ENCODE measurements around the gene LRRC56. TPM values are rescaled to one million over a fixed set of nuclear protein-coding genes. Genes with fewer than 3 reads are reported as not detected.

The LRRC56 gene
- total and polyA plus RNA-seq, 2 of the 13 experiments (the other 11 are each of a cell fraction or from before 2014, with no cell fraction given) = 0.11 to 0.29 TPM

DNA sequence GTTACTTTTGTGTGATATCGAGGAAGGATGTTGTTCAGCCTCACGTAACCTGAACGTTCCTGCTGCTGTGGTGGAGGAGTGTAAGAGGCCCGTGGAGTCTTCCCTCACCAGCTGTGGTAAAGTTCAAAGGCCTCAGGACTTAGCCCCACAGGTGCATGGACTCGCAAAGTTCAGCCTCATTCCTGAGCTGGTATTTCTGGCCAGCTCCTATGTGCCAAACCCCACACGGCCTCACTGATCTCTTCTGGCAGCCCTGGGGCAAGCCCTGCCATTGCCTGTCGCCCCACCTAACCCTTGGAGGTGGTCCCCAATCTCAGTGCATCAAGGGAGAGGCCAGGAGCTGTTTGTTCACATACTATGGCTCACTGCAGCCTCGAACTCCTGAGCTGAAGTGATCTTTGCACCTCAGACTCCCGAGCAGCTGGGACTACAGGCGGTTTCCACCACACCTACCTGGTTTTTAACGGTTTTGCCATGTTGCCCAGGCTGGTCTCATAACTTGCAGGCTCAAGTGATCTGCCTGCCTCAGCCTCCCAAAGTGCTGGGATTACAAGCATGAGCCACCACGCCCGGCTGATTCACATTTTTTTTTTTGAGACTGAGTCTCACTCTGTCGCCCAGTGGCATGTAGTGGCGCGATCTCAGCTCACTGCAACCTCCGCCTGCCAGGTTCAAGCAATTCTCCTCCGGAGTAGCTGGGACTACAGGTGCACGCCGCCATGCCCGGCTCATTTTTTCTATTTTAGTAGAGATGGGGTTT, 41.1 kb downstream of the LRRC56 start:
- peak overlapping the region; percentile 78 to 100 (median 92) for H3K4me3 ChIP-seq (replicated peaks in 1 of 3; ENCODE audit: insufficient read depth in 1 of 3, low read depth in 2 of 3, low read length in 3 of 3)
- DNase-seq (ENCODE audit: low spot score) (no peak), ATAC-seq (no peak), FAIRE-seq (peak; percentile 56)
- H3K9ac ChIP-seq (ENCODE audit: insufficient read depth, low read depth, low read length) = peak overlapping the region; percentile 100; the same call in 1 of the 2 replicates
- ChIA-PET CTCF (ENCODE audit: low intra/inter-chr PET ratio, low total read pairs) (no interaction called here), POLR2A (interaction anchor here (1.3 to 1.6 kb wide), 4 partner anchors 9 to 18 kb away, joined by 3 to 15 read pairs (median 6); partner anchors contain the start of gene LMNTD2)
- no peak overlapping the region for H2AFZ ChIP-seq (ENCODE audit: low read length)
- in situ Hi-C loops (cut with HindIII; ENCODE audit: extremely low pct_ligation_motif_present, low pct_unique_long_range_greater_than_20kb) (no loop called here), intact Hi-C loops (cut with micrococcal nuclease; ENCODE audit: unreplicated experiment) (no loop called here)
- H3K79me2 ChIP-seq (ENCODE audit: insufficient read depth, low read length) = peaks cover 58% of the 10 kb centered on the region
- H3K27ac ChIP-seq (ENCODE audit: extremely low read length, insufficient read depth, low read length) = peak overlapping the region; percentile 80
- H4K20me1 ChIP-seq (ENCODE audit: insufficient read depth, low read length) = peaks cover 43% of the 10 kb centered on the region
- BruUV-seq (replicated peaks) = no TSS peak
- 44% methylated on average over 17 of the region's 21 CpGs for WGBS (ENCODE audit: low lambda C conversion rate)
- H3K4me1 ChIP-seq (ENCODE audit: insufficient read depth, low read length) = peaks cover 48% of the 10 kb centered on the region
- no peaks in the 10 kb centered on the region; a peak in 1 of 5 replicates for H3K27me3 ChIP-seq (ENCODE audit: control insufficient read depth in 1 of 2, insufficient read depth in 2 of 2, low read length in 2 of 2)
- no peaks in the 10 kb centered on the region for H3K9me3 ChIP-seq (ENCODE audit: low read length)
- peak overlapping the region; percentile 94 for H3K4me2 ChIP-seq (ENCODE audit: low read depth, low read length)
- peaks cover 8 to 18% of the 10 kb centered on the region in 2 experiments; a peak in 4 of 5 replicates for H3K36me3 ChIP-seq (replicated peaks in 1 of 2; ENCODE audit: control insufficient read depth in 1 of 2, insufficient read depth in 2 of 2, low read length in 2 of 2)
- TF ChIP-seq ZNF737 (CRISPR knock-in tag; IDR thresholded peaks at IDR 0.05; ENCODE audit: borderline replicate concordance) (no peak), EZH2 (conservative IDR thresholded peaks at IDR 0.05; ENCODE audit: low read depth, low read length) (no peak), ZNF234 (CRISPR knock-in tag; conservative IDR thresholded peaks at IDR 0.05) (no peak), HDAC1 (CRISPR knock-in tag; IDR thresholded peaks at IDR 0.05) (no peak; the same call in 1 of the 2 replicates), RFXAP (CRISPR knock-in tag; IDR thresholded peaks at IDR 0.05; ENCODE audit: borderline replicate concordance) (no peak), HOXA9 (CRISPR knock-in tag; IDR thresholded peaks at IDR 0.05; ENCODE audit: borderline replicate concordance) (no peak), PAF1 (CRISPR knock-in tag; IDR thresholded peaks at IDR 0.05) (no peak), BRD4 (CRISPR knock-in tag; IDR thresholded peaks at IDR 0.05) (no peak), BHLHE40 (IDR thresholded peaks at IDR 0.05; ENCODE audit: low read length) (no peak), HNF4A (CRISPR knock-in tag; IDR thresholded peaks at IDR 0.05) (peak; percentile 85), SAP130 (CRISPR knock-in tag; IDR thresholded peaks at IDR 0.05; ENCODE audit: low read depth) (0 out of 2 replicates have a peak, but pooled peaks have one; percentile 22), SAFB2 (CRISPR knock-in tag; IDR thresholded peaks at IDR 0.05; ENCODE audit: borderline replicate concordance, low read depth) (no peak)
- TF ChIP-seq, protein P1, sequence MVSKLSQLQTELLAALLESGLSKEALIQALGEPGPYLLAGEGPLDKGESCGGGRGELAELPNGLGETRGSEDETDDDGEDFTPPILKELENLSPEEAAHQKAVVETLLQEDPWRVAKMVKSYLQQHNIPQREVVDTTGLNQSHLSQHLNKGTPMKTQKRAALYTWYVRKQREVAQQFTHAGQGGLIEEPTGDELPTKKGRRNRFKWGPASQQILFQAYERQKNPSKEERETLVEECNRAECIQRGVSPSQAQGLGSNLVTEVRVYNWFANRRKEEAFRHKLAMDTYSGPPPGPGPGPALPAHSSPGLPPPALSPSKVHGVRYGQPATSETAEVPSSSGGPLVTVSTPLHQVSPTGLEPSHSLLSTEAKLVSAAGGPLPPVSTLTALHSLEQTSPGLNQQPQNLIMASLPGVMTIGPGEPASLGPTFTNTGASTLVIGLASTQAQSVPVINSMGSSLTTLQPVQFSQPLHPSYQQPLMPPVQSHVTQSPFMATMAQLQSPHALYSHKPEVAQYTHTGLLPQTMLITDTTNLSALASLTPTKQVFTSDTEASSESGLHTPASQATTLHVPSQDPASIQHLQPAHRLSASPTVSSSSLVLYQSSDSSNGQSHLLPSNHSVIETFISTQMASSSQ (IDR thresholded peaks at IDR 0.05; ENCODE audit: low read depth) = no peak
- TF ChIP-seq, protein P1 (CRISPR knock-in tag; IDR thresholded peaks at IDR 0.05; ENCODE audit: borderline replicate concordance) = 0 out of 2 replicates have a peak, but pooled peaks have one; percentile 15
- TF ChIP-seq, protein P2, sequence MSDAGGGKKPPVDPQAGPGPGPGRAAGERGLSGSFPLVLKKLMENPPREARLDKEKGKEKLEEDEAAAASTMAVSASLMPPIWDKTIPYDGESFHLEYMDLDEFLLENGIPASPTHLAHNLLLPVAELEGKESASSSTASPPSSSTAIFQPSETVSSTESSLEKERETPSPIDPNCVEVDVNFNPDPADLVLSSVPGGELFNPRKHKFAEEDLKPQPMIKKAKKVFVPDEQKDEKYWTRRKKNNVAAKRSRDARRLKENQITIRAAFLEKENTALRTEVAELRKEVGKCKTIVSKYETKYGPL (CRISPR knock-in tag; IDR thresholded peaks at IDR 0.05) = no peak
- TF ChIP-seq, protein P3, sequence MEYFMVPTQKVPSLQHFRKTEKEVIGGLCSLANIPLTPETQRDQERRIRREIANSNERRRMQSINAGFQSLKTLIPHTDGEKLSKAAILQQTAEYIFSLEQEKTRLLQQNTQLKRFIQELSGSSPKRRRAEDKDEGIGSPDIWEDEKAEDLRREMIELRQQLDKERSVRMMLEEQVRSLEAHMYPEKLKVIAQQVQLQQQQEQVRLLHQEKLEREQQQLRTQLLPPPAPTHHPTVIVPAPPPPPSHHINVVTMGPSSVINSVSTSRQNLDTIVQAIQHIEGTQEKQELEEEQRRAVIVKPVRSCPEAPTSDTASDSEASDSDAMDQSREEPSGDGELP (IDR thresholded peaks at IDR 0.05; ENCODE audit: borderline replicate concordance, low read depth) = peak; percentile 39; the same call in 1 of the 2 replicates
- TF ChIP-seq, protein P4, sequence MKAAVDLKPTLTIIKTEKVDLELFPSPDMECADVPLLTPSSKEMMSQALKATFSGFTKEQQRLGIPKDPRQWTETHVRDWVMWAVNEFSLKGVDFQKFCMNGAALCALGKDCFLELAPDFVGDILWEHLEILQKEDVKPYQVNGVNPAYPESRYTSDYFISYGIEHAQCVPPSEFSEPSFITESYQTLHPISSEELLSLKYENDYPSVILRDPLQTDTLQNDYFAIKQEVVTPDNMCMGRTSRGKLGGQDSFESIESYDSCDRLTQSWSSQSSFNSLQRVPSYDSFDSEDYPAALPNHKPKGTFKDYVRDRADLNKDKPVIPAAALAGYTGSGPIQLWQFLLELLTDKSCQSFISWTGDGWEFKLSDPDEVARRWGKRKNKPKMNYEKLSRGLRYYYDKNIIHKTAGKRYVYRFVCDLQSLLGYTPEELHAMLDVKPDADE (CRISPR knock-in tag; IDR thresholded peaks at IDR 0.05) = no peak
